ENCODE results near the gene PES1.
"Not testable (repeated sequence)": the region's sequence is repeated elsewhere in the genome, so short reads cannot be mapped to it uniquely, and the experiment has no call there.

PES1 gene

GRCh38 chr22:30552719-30553118 lies 39.0 kb downstream of the PES1 start:
- no peaks in the 10 kb centered on the region for H3K9me3 ChIP-seq (ENCODE audit: severe bottlenecking)
- no peak overlapping the region for H3K27ac ChIP-seq
- no peak for TF ChIP-seq CTCF (IDR thresholded peaks at IDR 0.05; ENCODE audit: low read depth, low read length)
- DNase-seq = no peak
- H3K4me3 ChIP-seq (ENCODE audit: low read depth, low read length) = no peak overlapping the region
- no peaks in the 10 kb centered on the region for H3K36me3 ChIP-seq
- H3K27me3 ChIP-seq (ENCODE audit: insufficient read depth, low read depth, severe bottlenecking) = no peaks in the 10 kb centered on the region

- not testable (repeated sequence) for H3K9me3 ChIP-seq (ENCODE audit: severe bottlenecking); DNase-seq; H3K36me3 ChIP-seq; H3K27me3 ChIP-seq (ENCODE audit: insufficient read depth, low read depth, severe bottlenecking); H3K4me3 ChIP-seq (ENCODE audit: low read depth, low read length); H3K27ac ChIP-seq
Measured at GRCh38 chr22:30551813-30552212, 39.9 kb downstream of the PES1 start.

GRCh38 chr22:30547188-30547587 lies 44.5 kb downstream of the PES1 start:
- Histone ChIP-seq H3K36me3 (no peaks in the 10 kb centered on the region), H3K4me3 (ENCODE audit: low read depth, low read length) (no peak overlapping the region), H3K27ac (no peak overlapping the region), H3K9me3 (ENCODE audit: severe bottlenecking) (no peaks in the 10 kb centered on the region), H3K27me3 (ENCODE audit: insufficient read depth, low read depth, severe bottlenecking) (no peaks in the 10 kb centered on the region)
- no peak for DNase-seq
- no peak for TF ChIP-seq CTCF (IDR thresholded peaks at IDR 0.05; ENCODE audit: low read depth, low read length)

- Histone ChIP-seq H3K9me3 (ENCODE audit: severe bottlenecking) (no peaks in the 10 kb centered on the region), H3K27ac (no peak within 1 kb of the TSS), H3K27me3 (ENCODE audit: insufficient read depth, low read depth, severe bottlenecking) (no peaks in the 10 kb centered on the region), H3K36me3 (no peaks in the 10 kb centered on the region), H3K4me3 (ENCODE audit: low read depth, low read length) (no peak within 1 kb of the TSS)
- TF ChIP-seq CTCF (IDR thresholded peaks at IDR 0.05; ENCODE audit: low read depth, low read length) = no peak
- DNase-seq = no peak
Measured at GRCh38 chr22:30546616-30547015, 45.1 kb downstream of the PES1 start, which contains the start of gene SEC14L6. SEC14L6 (minus strand) TSS chr22:30546741; CDS start chr22:30546682, 59 bp downstream.

GRCh38 chr22:30542811-30543188 lies 48.9 kb downstream of the PES1 start:
- no peak overlapping the region for H3K4me3 ChIP-seq (ENCODE audit: low read depth, low read length)
- no peak for DNase-seq
- no peak overlapping the region for H3K27ac ChIP-seq
- no peak for TF ChIP-seq CTCF (IDR thresholded peaks at IDR 0.05; ENCODE audit: low read depth, low read length)
- no peaks in the 10 kb centered on the region for H3K36me3 ChIP-seq
- H3K27me3 ChIP-seq (ENCODE audit: insufficient read depth, low read depth, severe bottlenecking) = no peaks in the 10 kb centered on the region
- no peaks in the 10 kb centered on the region for H3K9me3 ChIP-seq (ENCODE audit: severe bottlenecking)

GRCh38 chr22:30541961-30542810 lies 49.5 kb downstream of the PES1 start:
- Histone ChIP-seq H3K27me3 (ENCODE audit: insufficient read depth, low read depth, severe bottlenecking) (no peaks in the 10 kb centered on the region), H3K36me3 (no peaks in the 10 kb centered on the region), H3K4me3 (ENCODE audit: low read depth, low read length) (no peak overlapping the region), H3K9me3 (ENCODE audit: severe bottlenecking) (no peaks in the 10 kb centered on the region), H3K27ac (no peak overlapping the region)
- no peak for TF ChIP-seq CTCF (IDR thresholded peaks at IDR 0.05; ENCODE audit: low read depth, low read length)
- no peak for DNase-seq

- H3K27ac ChIP-seq; H3K4me3 ChIP-seq (ENCODE audit: low read depth, low read length); H3K36me3 ChIP-seq; DNase-seq; H3K9me3 ChIP-seq (ENCODE audit: severe bottlenecking); H3K27me3 ChIP-seq (ENCODE audit: insufficient read depth, low read depth, severe bottlenecking): not testable (repeated sequence)
Measured at GRCh38 chr22:30541511-30541910, 50.2 kb downstream of the PES1 start.
